Effector memory CD4-positive, alpha-beta T cell (primary cell): ENCODE measurements around the gene PSG4.
"Not testable (repeated sequence)": the region's sequence is repeated elsewhere in the genome, so short reads cannot be mapped to it uniquely, and the experiment has no call there.

Experiments
- DNase-seq, 3 donors: peaks; one replicate each; pipeline ENCODE4 v3.0.0-alpha.2; 2020
- H3K27ac ChIP-seq: 2 replicates; pipeline ENCODE4 v1.7.0; 2013; ENCODE audit warnings: mild to moderate bottlenecking, low read length, moderate library complexity; ENCODE audit not compliant: insufficient read depth, poor library complexity, severe bottlenecking
- H3K27me3 ChIP-seq: replicated peaks from 2 replicates; pipeline ENCODE4 v1.7.0; 2013; ENCODE audit warnings: mild to moderate bottlenecking, low read length; ENCODE audit not compliant: insufficient read depth, control insufficient read depth, poor library complexity, severe bottlenecking
- H3K36me3 ChIP-seq: 2 replicates; pipeline ENCODE4 v1.7.0; 2013; ENCODE audit warnings: mild to moderate bottlenecking, low read length, moderate library complexity; ENCODE audit not compliant: control insufficient read depth, insufficient read depth
- H3K4me1 ChIP-seq: 2 replicates; pipeline ENCODE4 v1.7.0; 2013; ENCODE audit warnings: low read length, mild to moderate bottlenecking; ENCODE audit not compliant: control insufficient read depth, insufficient read depth, poor library complexity, severe bottlenecking
- H3K4me3 ChIP-seq: 2 replicates; pipeline ENCODE4 v1.7.0; 2013; ENCODE audit warnings: low read length, low read depth, mild to moderate bottlenecking; ENCODE audit not compliant: insufficient read depth, poor library complexity, severe bottlenecking
- H3K9me3 ChIP-seq: 2 replicates; pipeline ENCODE4 v1.7.0; 2013; ENCODE audit warnings: mild to moderate bottlenecking, low read length, moderate library complexity; ENCODE audit not compliant: control insufficient read depth
- total RNA-seq, 3 donors: gene quantifications; one replicate each; lab custom pipeline; 2026; lab: John Stamatoyannopoulos, UW

Gene PSG4
- 0 reads per million in 3 donors for total RNA-seq

DNA sequence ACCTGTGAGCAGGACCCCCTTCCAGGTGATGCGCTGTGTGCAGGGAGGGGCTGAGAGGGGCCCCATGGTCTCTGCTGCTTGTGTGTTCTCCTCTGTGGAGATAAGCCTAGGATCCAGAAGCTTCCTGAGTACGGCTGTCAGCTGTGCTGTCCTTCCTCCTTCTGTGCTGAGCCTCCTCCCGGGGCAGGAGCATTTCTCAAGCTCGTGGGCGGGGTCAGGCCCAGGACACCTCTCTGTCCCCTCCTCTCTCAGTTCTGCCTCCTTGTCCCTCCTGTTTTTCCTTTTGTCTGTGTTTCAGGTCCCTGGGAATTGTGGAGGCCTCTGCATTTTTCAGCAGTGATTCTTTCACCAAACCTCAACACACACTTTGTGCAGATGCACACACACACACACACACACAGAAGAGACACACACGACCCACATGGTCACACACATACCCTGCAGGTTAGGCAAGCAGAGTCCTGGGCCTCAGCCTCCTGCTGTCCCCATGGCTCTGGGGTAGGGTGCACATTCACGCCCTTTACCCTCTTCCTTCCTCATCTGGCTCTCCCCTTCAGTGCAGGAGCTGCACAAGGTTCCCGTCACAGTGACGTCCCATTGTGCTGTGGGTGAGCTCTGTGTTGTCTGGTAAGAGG is at the start of gene PSG4:
PSG4 (minus strand) TSS at position 168 of the 635 bp plus-strand sequence; CDS start at position 66, 102 bp downstream.
- not testable (repeated sequence) for DNase-seq, H3K4me3 ChIP-seq

DNA sequence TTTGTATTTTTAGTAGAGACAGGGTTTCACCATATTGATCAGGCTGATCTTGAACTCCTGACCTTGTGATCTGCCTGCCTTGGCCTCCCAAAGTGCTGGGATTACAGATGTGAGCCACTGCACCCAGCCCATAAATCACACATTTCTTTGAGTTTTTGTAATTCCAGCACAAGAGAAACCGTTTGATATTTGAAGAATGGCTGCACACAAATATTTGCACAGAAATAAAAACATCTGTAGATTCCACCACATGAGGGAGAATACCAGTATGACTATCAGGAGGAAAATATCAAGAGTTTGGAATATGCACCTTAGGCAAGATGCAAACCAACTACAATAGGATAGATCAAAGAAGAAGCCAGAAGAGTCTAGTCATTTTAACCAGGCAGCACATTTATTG is 46.0 kb upstream of the PSG4 start:
- not testable (repeated sequence) for DNase-seq, H3K4me3 ChIP-seq, H3K27ac ChIP-seq, H3K4me1 ChIP-seq, H3K9me3 ChIP-seq, H3K27me3 ChIP-seq, H3K36me3 ChIP-seq

More for the DNA sequence above, at the start of gene PSG4:
- H3K27ac ChIP-seq, H3K4me1 ChIP-seq, H3K27me3 ChIP-seq, H3K36me3 ChIP-seq, H3K9me3 ChIP-seq: not testable (repeated sequence)

DNA sequence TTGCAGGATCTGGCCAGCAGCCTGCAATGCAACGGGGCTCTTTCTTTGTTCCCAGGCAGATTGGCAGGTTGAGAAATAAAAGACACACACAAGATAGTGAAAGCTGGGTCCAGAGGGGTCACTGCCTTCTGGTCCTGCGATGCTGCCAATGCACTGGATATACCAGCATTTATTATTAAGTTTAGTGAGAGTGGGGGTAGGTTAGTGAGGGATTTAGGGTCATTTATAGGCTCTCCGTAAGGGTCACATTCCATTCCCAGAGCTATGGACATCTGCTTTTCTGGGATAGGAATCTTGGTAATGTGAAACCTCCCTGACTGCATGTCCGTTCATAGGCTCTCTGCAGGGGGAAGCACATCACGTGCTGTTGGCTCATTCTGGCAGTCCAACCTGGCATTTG is 44.9 kb upstream of the PSG4 start:
- H3K27ac ChIP-seq, H3K4me3 ChIP-seq, H3K9me3 ChIP-seq, H3K27me3 ChIP-seq, H3K36me3 ChIP-seq, H3K4me1 ChIP-seq, DNase-seq: not testable (repeated sequence)

DNA sequence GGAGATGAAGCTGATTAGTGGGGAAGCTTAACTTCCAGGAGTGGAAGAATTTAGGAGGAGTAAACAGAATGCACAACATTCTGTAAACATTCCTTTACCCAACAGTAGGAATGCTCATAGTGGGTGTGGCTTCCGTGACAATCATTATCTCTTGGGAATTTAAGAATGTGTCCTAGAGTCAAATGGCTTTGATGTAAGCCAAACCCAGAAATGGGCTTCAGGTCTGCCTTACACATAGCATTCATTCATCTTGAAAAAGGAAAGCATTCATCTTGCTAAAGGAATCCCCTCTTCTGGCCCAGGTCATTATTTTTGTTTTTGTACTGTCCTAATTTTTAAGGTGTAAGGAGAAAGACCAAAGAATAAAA is 43.2 kb upstream of the PSG4 start:
- H3K9me3 ChIP-seq, H3K27me3 ChIP-seq, H3K27ac ChIP-seq, H3K36me3 ChIP-seq, H3K4me3 ChIP-seq, DNase-seq, H3K4me1 ChIP-seq: not testable (repeated sequence)

DNA sequence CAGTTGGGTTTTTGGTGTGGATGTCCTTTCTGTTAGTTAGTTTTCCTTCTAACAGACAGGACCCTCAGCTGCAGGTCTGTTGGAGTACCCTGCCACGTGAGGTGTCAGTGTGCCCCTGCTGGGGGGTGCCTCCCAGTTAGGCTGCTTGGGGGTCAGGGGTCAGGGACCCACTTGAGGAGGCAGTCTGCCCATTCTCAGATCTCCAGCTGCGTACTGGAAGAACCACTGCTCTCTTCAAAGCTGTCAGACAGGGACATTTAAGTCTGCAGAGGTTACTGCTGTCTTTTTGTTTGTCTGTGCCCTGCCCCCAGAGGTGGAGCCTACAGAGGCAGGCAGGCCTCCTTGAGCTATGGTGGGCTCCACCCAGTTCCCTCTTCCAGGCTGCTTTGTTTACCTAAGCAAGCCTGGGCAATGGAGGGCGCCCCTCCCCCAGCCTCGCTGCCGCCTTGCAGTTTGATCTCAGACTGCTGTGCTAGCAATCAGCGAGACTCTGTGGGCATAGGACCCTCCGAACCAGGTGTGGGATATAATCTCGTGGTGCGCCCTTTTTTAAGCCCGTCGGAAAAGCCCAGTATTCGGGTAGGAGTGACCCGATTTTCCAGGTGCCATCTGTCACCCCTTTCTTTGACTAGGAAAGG is 41.9 kb upstream of the PSG4 start:
- H3K36me3 ChIP-seq, H3K27me3 ChIP-seq, H3K4me3 ChIP-seq, H3K4me1 ChIP-seq, H3K27ac ChIP-seq, H3K9me3 ChIP-seq, DNase-seq: not testable (repeated sequence)

DNA sequence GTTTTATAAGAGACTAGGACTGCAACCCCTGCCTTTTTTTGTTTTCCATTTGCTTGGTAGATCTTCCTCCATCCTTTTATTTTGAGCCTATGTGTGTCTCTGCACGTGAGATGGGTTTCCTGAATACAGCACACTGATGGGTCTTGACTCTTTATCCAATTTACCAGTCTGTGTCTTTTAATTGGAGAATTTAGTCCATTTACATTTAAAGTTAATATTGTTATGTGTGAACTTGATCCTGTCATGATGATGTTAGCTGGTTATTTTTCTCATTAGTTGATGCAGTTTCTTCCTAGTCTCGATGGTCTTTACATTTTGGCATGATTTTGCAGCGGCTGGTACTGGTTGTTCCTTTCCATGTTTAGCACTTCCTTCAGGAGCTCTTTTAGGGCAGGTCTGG is 40.4 kb upstream of the PSG4 start:
- H3K4me3 ChIP-seq, H3K4me1 ChIP-seq, H3K27ac ChIP-seq, DNase-seq, H3K36me3 ChIP-seq, H3K27me3 ChIP-seq, H3K9me3 ChIP-seq: not testable (repeated sequence)

DNA sequence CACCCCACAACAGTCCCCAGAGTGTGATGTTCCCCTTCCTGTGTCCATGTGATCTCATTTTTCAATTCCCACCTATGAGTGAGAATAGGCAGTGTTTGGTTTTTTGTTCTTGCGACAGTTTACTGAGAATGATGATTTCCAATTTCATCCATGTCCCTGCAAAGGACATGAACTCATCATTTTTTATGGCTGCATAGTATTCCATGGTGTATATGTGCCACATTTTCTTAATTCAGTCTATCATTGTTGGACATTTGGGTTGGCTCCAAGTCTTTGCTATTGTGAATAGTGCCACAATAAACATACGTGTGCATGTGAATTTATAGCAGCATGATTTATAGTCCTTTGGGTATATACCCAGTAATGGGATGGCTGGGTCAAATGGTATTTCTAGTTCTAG is 36.8 kb upstream of the PSG4 start:
- not testable (repeated sequence) for H3K4me3 ChIP-seq, H3K36me3 ChIP-seq, DNase-seq, H3K9me3 ChIP-seq, H3K27ac ChIP-seq, H3K27me3 ChIP-seq, H3K4me1 ChIP-seq

DNA sequence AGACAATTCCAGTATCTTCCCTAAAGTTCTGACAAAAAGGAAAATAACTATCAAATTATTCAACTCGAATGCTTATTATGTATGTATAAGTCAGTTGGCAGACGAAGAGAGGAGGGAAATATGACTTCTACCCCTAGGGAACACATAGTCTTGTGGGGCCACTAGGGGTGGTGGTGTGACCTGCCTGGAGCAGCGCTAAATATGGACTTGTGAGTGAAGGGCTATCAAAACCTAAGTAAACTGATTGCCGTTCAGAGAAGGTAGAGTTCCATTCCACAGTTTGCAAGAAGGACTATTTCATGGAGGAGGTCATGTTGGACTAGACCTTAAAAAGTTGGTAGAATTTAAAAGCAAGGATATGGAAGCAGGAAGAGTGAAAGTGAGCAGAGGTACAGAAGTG is 32.8 kb upstream of the PSG4 start:
- H3K4me3 ChIP-seq, DNase-seq, H3K27ac ChIP-seq, H3K4me1 ChIP-seq, H3K27me3 ChIP-seq, H3K9me3 ChIP-seq, H3K36me3 ChIP-seq: not testable (repeated sequence)

DNA sequence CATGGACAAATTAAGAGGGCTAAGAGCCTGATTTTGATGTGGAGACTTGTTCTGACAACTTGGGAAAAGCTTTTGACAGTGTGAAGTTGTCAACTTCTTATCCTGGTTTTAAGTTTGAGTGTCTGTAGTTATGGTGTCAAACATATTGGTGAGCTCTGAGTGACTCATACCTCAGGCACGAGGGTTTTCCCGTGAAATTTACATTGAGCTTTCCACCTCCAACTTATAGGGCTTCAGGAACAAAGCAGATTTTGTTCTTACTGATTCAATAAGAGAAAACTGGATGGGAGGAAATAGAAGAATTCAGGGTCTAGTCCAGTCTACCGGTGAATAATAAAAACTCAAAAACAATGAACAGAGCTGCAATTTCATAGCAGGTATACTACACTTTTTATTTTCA is 30.2 kb upstream of the PSG4 start:
- not testable (repeated sequence) for H3K4me3 ChIP-seq, H3K9me3 ChIP-seq, H3K27ac ChIP-seq, H3K4me1 ChIP-seq, H3K27me3 ChIP-seq, H3K36me3 ChIP-seq, DNase-seq

DNA sequence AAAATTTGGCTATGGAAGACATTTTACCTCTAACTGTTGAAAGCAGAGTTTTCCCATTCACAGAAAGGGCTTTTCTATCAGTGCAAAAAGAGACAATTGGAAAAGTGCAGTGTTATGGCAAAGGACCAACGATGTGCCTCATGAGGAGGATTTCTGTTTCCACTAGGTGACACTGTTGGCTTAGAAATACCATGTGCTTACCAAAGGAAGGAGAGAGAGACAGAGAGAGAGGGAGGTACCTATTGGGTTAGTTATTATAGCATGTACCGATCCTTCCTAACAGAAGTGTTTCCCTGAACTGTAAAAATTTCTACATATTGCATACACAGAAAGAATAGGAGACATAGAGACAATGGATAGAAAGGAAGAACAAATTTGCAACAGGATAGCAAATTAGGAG is 23.9 kb upstream of the PSG4 start:
- Histone ChIP-seq H3K9me3 (no peaks in the 10 kb centered on the region), H3K4me3 (no peak overlapping the region), H3K27ac (no peak overlapping the region), H3K4me1 (no peaks in the 10 kb centered on the region), H3K36me3 (no peaks in the 10 kb centered on the region), H3K27me3 (no peaks in the 10 kb centered on the region)
- no peak for DNase-seq
